ENCODE results near the gene BTBD6.
"Not testable (repeated sequence)": the region's sequence is repeated elsewhere in the genome, so short reads cannot be mapped to it uniquely, and the experiment has no call there.

Gene BTBD6

DNA sequence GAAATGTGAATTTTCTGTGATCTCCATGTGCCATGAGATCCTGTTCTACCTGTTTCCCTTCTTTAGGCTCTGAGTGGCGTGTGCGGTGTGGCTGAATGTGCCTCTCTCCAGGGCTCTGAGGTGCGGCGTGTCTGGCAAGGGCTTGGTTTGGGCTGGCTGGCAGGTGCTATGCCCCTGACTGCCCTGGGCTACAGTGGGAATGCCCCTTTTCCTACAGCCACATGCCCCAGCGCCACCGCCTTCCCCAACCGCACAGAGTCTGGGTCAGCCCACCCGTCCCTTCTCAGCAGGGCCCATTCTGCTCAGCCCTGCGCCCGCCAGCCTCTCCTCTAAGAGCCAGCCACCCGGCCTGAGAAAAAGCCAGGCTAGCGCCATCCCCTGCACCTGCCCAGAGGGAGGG is 24.7 kb downstream of the BTBD6 start:
- DNase-seq = no peak

DNA sequence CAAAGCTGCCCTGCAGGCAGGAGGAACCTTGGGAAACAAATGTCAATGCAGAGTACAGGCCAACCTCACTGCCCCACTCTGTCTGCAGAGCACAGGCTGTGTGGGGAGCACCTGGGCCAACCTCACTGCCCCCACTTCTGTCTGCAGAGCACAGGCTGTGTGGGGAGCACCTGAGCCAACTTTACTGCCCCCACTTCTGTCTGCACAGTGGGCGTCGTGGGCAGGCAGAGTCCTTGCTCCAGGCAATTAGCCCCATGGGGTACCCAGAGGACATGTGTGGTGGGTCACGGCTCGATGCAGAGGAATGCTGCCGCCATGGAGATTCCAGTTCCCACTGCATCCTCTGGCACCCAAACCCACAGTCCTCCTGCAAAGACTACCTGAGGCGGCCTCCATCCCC is 26.3 kb downstream of the BTBD6 start:
- no peak for DNase-seq

DNA sequence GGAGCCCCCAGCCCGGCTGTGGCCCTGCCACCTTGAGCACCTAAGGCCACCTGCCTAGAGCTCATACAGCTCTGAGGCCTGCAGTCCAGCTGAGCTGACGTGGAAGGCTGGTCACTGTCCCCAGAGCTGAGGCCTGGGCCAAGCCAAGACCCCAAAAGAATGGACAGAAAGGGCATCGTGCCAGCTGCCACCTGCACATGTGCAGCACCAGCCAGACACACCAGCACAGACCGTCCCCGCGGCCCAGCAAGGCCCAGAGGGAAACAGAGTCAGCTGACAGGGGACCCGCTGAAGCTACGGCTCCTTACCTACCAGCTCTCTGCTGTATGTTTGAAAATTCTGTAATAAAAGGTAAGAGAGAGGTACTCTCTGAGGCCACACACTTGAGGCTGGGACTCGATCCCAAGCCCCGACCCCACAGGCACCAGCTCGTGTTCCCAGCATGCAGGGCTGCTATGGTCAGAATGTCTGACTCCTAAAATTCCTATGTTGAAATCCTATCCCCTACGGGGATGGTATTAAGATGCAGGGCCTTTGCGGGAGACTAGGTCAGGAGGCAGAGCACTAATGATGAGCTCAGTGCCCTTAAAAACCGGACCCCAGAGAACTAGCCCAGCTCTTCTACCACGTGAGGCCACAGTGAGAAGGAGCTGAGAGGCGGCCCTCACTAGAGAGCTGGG is 27.1 kb downstream of the BTBD6 start:
- no peak for DNase-seq

DNA sequence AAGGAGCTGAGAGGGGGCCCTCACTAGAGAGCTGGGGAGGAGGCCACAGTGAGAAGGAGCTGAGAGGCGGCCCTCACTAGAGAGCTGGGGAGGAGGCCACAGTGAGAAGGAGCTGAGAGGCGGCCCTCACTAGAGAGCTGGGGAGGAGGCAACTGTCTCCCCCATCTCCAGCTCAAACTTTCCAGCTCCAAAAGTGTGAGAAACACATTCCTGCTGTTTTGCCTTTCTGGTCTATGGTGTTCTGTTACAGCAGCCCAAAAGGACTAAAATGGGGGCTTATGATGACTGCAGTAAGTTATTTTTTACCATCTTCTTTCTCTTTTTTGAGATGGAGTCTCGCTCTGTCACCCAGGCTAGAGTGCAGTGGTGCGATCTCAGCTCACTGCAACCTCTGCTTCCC is 29.1 kb downstream of the BTBD6 start:
- not testable (repeated sequence) for DNase-seq

DNA sequence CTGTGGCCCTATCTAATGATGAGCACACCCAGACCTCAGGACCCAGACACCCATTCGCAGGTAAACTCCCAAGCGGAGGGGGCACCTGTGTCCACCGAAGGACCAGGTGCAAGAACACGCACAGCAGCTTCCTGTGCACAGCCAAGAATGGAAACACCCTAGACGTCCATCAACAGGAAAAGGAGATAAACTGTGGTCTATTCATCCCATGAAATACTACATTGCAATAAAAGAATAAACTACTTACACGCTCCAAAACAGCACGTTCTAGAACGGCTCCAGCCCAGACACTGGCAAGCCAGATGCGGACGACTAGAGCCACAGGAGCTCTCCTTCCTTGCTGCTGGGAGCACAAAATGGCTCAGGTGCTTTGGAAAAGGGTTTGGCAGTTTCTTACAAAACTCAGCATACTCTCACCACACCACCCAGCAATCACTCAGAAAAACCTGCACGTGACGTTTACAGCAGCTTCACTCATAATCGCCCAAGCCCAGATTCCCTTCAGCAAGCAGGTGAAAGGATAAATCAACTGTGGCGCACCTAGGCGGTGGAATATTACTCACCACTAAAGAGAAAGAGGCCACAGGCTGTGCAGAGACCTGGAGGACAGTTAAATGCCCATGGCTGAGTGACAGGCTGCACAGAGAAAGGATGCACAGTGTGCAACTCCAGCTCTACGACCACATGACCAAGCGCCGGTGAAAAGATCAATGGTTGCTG is 31.5 kb downstream of the BTBD6 start:
- no peak for DNase-seq

DNA sequence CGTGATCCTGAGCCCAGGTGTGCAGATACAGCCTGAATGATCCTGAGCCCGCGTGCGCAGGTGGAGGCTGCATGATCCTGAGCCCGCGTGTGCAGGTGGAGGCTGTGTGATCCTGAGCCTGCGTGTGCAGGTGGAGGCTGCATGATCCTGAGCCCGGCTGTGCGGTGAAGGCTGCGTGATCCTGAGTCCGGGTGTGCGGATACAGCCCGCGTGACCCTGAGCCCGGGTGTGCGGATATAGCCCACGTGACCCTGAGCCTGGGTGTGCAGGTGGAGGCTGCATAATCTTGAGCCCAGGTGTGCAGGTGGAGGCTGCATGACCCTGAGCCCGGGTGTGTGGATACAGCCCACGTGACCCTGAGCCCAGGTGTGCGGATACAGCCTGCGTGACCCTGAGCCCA is 32.2 kb downstream of the BTBD6 start:
- DNase-seq = no peak

DNA sequence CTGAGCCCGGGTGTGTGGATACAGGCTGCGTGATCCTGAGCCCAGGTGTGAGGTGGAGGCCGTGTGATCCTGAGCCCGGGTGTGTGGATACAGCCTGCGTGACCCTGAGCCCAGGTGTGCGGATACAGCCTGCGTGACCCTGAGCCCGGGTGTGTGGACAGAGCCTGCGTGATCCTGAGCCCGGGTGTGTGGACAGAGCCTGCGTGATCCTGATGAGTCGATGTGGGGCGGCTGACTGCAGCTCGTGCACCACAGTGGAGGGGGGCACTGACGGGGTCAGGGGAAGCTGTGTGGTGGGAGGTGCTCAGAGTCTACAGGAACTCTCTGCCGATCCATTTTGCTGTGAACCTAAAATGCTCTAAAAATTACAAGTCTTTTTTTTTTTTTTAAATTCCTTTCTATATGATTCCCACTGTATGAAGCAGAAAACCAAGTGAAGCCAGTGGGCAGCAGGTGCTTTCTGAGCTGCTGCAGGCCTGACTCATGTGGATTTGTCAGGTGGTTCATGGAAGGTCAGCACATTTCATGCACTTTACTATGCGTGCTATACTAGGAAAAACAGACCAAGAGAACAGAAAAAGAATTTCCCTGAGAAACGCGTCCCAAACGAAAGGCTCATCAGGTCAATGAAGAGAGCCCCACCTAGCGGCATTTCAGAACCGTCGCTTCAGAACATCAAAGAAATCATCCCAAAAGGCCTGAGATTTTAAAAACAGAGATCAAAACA is 33.2 kb downstream of the BTBD6 start:
- no peak for DNase-seq

DNA sequence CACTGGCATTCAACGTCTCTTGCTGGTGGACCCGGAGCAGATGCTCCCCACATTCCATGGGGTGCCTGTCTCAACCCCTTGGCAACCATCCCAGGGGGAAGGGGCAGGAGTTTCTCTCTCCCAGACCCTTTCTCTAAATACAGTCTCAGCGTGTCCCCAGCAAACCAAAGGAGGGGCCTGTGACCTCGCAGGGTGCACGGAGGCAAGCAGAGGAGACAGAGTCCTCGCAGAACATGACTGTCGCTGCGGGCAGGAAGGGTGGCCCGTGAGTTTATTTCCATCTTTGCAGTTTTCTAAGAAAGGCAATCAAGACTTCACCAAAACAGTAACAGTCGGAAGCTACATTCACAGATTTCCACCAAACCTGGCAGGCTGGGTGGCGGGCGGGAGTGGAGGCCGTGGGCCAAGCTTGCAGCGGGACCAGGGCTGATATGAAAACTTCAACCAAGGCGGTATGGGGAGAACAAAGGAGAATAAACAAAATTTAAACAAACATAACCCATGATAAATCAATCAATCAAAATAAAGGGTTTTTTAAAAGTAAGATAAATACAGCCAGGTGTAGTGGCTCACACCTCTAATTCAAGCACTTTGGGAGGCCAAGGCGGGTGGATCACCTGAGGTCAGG is 33.9 kb downstream of the BTBD6 start:
- DNase-seq = no peak

DNA sequence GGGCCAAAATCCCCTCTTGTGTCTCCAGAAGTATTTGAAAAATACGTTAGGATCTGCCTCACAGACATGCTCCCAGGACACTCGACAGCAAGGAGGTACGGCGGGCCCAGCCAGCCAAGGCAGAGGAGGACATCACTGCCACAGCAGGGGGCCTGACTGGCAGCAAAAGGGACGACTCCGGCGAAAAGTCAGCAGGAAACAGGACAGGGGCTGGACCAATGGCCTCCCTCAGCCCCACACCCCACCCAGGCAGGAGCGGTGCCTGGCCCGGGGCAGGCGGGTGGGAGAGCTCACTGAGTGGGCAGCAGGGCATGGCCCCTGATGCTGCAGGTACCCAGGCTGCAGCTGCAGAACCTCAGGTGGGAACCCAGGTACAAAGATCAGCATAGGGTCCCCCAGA is 34.7 kb downstream of the BTBD6 start:
- no peak for DNase-seq

DNA sequence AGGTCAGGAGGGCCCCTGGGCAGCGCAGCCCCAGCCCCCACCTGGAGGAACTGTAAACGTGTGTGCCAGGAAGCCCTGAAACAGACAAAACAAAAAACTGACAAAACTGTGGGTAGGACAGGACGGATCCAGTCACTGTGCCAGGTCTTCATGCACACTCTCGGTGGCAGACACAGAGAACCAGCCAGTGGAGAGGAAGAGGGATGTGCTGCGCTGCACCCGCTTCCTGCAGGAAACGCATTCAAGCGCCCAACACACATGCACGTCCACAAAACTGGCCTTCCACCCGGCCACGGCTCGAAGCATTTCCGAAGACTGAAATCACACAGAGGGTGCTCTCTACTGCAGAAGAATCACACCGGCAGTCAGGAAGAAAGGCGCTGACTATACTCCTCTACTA is 35.6 kb downstream of the BTBD6 start:
- no peak for DNase-seq

DNA sequence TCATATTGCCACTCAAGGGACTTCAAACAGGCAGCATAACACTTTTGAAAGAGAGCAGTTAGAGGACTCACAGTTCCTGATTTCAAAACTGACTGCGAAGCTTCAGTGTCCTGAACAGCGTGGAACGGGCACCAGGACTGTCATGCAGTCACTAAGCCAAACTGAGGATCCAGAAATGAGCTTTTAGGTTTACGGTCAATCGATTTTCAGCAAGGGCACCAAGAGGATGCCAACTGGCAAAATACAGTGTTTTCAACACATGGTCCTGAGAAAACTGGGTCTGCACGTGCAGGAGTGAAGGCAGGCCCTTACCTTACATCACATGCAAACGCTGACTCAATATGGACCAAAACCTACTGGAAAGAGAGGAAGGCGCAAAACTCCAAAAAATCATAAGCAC is 36.8 kb downstream of the BTBD6 start:
- no peak for DNase-seq

DNA sequence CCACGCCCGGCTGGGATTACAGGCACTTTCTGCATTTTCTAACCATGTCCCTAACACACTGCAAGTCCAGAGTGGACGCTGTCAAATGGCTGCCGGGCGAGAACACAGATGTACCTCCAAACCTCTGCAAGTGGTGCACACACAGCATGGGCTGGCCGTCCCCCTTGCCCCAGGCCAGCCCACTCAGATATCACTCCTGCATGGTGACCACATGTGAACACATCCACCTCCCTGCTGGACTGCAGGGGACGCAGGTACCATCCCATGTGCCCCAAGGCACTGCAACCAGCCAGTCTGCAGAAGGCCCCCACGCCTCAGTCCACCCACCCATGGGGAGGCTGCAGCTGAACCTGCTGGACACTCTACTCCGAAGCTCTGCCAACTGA is 38.4 kb downstream of the BTBD6 start:
- DNase-seq = no peak

DNA sequence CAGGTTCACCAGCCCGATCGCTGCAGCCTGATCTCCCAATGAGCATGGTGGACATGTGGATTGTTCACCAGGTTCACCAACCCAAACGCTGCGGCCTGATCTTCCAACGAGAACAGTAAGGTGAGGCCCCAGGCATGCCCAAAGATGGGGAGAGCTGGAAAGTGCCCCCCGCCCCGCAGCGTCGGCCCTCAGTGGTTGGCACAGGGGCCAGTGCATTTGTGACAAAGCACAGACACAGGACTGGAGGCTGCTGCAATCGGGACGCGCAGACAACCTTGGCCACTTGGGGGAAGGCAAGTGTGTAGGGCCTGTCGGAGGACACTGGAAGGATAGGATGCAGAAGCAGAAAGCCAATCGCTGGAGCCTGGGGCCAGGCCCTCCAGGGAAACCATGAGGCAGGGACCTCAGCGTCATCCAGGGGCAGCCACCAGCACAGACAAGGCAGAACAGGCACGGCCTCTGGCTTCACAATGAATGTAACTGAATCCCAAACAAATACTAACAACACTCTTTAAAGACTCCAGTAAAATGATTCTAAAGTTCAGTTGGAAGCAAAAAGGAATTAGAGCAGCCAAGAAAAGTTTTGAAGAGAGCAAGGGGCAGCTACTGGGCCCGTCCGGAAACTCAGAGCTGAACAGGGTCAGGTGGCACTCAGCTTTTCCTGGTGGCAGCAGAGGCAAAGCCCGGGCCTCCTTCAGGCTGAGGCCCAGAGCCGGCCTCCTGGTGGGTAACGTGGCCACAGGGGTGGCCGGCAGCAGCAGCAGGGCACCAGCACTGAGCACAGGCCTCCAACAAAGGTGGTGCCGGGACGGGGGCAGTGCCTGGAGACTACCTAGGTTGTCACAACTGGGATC is 39.1 kb downstream of the BTBD6 start:
- no peak for DNase-seq

DNA sequence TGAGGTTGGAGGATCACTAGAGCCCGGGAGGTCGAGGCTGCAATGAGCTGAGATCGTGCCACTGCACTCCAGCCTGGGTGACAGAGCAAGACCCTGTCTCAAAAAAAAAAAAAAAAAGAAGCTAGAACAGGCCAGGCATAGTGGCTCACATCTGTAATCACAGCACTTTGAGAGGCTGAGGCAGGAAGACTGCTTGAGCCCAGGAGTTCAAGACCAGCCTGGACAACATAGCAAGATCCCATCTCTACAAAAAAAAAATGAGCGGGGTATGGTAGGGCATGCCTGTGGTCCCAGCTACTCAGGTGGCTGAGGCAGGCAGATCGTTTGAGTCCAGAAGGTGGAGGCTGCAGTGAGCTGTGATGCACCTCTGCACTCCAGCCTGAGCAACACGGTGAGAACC is 40.6 kb downstream of the BTBD6 start:
- DNase-seq = not testable (repeated sequence)

DNA sequence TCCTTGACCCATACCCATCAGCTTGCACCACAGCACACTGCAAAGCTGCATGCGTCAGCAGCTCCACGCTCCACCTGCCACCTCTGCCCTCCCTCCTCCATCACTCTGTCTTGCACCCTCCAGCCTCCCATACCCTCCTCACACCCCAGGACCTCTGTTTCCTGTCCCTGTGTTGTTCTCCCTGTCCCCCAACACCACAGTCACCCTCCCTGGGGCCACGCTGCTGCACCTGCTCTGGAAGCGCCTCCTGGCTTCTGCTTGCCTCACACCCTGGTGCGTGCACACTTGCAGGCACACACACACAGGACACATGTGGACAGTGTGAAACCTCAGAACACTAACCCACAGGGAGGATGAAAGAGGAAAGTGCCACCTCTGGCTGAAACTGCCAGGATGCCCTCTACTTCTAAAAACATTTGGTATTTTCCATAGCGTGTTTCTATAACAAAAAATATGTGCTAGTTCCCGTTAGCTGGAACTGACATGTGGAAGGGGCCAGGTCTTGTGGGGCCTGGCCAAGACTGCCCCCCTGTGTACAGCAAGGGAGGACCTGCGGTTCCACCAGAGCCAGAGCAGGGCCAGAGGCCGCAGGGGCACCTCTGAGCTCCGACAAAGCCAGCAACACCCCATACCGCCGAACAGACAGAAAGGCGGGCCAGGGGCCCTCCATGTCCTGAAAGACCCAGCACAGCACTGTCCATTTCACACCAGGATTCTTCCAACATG is 42.5 kb downstream of the BTBD6 start:
- no peak for DNase-seq

DNA sequence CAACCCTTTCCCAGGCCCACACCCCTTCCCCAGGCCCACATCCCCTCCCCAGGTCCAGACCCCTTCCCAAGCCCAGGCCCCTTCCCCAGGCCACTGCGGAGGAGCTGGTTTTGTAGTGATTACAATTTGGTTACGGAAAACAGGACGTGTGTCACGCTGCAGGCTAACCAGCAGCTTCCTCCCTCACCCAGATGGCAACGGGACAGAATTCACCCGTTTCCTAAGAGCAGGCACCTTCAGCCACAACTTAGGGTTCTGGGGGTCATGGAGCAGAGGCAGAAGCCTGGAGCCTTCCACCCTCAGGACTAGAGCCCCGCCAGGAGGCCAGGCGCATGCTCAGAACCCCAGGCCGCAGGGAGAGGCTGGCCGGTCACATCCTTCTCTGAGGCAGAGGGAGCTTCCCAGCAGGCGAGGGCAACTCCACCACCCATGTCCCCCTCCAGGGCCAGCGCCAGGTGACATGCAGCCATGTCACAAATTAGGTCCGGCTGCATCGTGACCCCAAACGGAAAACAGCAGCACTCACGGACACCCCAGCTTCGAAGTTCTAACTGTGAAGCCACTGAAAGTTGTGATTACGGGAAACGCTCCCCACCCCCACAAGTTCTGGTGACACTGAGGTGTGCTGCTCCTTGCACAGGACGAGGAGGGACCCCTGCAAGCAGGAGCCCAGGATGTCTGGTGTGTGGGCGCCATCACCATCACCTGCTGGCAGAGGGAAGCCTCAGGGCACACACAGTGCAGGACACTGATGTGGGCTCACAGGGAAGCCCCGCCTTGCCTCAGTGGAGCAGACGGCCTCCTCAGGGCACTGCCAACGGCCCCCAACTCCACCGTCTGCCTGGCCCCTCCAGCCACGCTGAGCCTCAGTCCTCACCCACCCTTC is 44.7 kb downstream of the BTBD6 start:
- DNase-seq = peak; percentile 19

DNA sequence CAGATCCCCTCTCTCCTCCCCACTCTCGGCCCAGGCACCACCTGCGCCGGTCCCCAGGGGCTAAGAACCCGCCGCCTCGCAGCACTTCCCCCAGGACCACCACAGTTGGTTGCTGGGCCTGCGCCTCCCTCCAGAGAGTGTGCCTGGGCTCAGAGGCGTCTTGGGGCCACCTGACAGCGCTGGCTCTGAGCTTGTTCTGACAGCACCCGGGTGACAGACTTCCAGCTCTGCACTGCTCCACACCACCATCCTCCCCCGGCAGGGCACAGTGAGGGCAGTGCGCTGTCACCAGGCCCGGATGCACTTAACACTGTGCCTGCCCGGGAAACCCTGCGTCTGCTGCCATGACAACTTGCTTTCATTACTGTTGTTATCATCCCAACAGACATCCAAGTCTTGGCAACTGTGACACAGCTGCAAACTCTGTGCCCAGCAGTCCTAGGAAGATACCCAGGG is 45.8 kb downstream of the BTBD6 start:
- peak; percentile 62 for DNase-seq

DNA sequence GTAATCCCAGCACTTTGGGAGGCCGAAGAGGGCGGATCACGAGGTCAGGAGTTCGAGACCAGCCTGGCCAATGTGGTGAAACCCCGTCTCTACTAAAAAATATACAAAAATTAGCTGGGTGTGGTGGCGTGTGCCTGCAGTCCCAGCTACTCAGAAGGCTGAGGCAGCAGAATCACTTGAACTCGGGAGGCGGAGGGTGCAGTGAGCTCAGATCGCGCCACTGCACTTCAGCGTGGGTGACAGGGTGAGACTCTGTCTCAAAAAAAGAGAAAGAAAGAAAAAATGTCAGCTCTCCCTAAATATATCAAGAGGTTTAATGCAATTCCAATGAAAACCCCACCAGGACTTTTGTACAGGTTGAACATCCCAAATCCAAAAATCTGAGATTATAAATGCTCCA is 49.0 kb downstream of the BTBD6 start:
- not testable (repeated sequence) for DNase-seq

DNA sequence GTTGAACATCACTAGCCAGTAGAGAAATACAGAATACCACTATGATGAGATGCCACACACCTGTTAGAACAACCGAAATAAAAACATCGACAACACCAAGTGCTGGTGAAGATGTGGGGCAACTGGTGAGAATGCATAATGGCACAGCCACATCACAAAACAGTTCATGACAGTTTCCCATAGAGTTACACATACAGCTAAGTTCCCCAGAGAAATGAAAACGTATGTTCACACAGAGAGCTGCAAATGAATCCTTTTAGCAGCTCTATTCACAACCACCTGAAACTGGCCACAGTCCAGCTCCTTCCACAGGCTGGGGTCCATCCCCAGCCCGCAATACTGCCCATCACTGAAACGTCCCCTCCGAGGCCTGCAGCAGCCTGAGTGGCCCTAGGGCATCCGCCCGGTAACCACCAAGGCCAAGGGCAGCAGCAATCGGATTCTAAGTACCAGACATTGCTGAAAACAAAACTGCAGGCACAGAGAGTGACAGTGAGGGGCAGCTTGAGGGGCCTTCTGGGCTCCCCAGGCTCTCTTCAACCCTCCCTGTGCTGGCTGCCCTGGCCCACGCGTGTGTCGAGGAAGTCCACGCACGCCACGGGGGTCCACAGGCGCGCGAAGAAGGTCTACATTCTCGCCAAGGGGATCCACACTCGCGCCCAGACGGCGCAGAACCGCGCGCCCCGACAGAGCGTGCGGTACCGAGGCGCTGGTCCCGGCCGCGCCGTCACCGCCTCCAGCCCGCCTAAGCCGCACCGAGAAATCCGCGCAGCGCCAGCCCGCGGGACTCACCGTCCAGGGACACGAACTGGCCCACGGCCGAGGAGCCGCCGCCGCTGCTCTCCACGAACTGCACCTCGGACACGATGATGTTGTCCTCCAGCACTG is 51.6 kb downstream of the BTBD6 start:
- DNase-seq = peak; percentile 20
